Measurements from ENCODE around the gene SLC29A4. TPM values are rescaled to one million over a fixed set of nuclear protein-coding genes. Genes with fewer than 3 reads are reported as not detected.
"Not testable (repeated sequence)": the region's sequence is repeated elsewhere in the genome, so short reads cannot be mapped to it uniquely, and the experiment has no call there.

The SLC29A4 gene, protein sequence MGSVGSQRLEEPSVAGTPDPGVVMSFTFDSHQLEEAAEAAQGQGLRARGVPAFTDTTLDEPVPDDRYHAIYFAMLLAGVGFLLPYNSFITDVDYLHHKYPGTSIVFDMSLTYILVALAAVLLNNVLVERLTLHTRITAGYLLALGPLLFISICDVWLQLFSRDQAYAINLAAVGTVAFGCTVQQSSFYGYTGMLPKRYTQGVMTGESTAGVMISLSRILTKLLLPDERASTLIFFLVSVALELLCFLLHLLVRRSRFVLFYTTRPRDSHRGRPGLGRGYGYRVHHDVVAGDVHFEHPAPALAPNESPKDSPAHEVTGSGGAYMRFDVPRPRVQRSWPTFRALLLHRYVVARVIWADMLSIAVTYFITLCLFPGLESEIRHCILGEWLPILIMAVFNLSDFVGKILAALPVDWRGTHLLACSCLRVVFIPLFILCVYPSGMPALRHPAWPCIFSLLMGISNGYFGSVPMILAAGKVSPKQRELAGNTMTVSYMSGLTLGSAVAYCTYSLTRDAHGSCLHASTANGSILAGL
- polyA plus RNA-seq = 10 to 100 TPM in 2 of 3 donors, 1 to 10 TPM in 1; 8.0 to 39.1 (median 13.3) TPM

DNA sequence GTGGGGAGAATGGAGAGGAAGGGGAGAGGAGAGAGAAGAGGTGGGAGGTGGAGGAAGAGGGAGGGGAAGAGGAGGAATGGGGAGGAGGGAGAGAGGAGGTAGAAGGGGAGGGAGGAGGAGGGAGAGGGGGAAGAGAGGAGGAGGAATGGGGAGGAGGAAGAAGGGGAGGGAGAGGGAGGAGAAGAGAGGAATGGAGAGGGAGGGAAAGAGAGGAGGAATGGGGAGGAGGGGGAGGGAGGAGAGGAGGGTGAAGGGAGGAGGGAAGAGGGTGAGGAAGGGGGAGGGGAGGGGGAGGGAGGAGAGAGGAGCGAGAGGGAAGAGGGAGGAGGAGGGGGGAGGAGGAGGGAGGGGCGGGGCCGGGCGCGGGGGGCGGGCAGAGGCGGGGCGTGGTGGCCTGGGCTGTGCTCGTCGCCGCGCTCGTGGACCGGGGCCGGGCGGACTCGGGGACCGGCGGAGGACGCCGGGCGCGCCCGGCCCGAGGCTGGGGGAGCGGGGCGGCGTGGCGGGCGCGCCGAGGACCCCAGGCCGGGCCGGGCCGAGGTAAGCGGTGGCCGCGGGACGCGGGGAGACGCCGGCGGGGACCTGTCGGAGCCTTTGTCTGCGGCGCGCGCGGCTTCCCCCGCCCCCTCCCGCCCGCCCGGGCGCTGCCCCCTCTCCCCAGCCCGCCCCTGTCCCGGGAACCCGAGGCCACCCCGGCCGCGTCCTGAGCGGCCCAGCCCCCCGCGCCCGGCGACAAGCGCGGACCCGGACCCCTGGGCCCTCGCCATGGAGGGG is at the start of gene SLC29A4:
TSS of gene SLC29A4 (plus strand) at position 401 of the 774 bp plus-strand sequence. CDS start 4,874 bp downstream, outside the sequence.
- WGBS, 3 donors = 0 to 1% methylated on average over 6 to 62 of the region's 69 CpGs; no CpG with 5 or more reads in 1 of the 3 donors
- no peak within 1 kb of the TSS for H3K27ac ChIP-seq (ENCODE audit: low read depth, low read length)

DNA sequence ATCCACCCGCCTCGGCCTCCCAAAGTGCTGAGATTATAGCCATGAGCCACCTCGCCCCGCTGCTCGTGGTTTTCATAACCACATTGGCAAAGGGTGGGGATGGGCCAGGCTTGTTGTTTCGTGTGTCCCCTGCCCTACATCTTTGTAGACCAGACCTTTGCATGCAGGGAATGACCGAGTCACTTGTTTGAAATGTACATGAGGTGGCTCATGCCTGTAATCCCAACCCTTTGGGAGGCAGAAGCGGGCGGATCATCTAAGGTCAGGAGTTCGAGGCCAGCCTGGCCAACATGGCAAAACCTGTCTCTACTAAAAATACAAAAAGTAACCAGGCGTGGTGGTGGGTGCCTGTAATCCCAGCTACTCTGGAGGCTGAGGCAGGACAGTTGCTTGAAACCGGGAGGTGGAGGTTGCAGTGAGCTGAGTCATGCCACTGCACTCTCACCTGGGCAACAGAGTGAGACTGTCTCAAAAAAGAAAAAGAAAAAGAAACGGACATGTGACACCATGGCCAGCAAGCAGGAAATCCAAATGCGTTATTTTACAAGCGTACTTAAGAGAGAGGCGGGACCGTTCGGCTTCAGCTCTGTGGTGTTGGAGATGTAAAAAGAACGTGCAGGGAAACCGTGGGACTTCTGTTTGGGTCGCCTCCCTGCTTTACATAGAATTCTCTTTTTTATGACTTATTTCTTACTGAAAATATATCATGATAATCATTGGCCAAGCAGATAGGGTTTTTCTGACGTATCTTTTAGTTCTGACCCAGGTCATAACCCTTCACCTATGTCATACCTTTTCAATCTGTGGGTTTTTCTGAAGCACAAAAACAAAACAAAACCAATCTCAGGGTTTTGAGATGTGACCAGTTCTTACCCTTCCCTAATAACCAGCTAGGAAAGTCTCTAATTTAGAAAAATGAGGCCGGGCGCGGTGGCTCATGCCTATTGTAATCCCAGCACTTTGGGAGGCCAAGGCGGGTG is 47.6 kb upstream of the SLC29A4 start:
- H3K27ac ChIP-seq (ENCODE audit: low read depth, low read length) = no peak overlapping the region
- 68 to 79% (median 73%) methylated on average over 26 of the region's 26 CpGs for WGBS, 3 donors

DNA sequence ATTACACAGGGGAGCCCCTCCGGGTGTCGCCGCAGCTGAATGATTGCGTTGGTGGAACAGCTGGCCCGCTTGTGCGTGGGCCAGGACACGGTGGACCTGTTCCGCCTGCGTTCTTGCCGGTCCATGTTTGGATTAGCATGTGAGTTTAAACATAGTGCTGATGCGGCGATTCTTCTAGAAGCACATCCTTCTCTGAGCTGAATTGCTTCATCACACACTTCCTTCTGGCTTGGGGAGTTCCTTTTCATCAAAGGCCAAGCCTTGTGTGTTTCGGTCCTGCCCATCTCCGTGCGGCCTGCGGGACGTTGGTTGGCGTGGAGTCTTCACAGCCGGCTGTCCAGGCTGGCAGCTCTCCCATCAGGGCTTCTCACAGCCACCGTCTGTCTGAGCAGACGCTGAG is 45.5 kb upstream of the SLC29A4 start:
- no peak overlapping the region for H3K27ac ChIP-seq (ENCODE audit: low read depth, low read length)
- 15 to 59% (median 24%) methylated on average over 21 of the region's 21 CpGs for WGBS, 3 donors

DNA sequence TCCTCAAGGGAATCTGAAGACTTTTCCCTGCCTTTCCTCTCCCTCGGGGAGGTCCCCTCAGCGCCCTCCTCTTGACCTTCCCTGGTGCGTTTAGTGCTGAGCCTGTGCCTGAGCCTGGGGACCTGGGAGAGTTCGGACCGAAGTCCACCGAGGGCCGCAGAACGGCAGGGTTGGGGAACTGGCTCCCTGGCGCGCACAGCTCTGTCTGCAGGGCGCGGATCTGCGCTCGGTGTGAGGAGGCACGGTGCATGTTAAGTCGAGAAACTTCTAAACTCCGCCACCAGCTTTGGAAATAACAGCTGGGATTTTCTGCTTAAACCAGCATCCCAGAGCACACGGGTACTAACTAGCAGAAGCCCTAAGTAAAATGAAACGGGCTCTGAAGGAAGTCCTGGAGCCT is 44.2 kb upstream of the SLC29A4 start:
- no peak overlapping the region for H3K27ac ChIP-seq (ENCODE audit: low read depth, low read length)
- 68 to 81% (median 71%) methylated on average over 19 of the region's 19 CpGs for WGBS, 3 donors

DNA sequence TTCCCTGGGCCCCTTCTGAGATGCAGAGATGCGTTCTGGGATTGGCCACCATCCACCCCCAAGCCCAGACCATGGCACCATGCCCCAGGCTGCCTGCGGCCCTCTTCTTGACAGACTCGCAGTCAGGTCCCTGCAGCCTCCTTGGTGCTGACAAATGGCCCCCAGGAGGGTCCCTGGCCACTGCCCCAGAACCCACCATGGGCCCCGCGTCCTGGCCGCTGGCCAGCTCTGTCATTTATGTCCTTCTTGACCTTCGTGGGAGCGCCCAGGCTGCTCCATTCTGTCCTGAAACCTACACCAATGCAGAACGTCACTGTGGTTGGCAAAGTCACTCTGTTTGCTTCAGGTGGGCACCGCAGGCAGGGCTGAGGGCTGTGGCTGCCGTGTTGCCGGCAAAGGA is 39.5 kb upstream of the SLC29A4 start:
- 80 to 86% (median 86%) methylated on average over 12 of the region's 12 CpGs for WGBS, 3 donors

DNA sequence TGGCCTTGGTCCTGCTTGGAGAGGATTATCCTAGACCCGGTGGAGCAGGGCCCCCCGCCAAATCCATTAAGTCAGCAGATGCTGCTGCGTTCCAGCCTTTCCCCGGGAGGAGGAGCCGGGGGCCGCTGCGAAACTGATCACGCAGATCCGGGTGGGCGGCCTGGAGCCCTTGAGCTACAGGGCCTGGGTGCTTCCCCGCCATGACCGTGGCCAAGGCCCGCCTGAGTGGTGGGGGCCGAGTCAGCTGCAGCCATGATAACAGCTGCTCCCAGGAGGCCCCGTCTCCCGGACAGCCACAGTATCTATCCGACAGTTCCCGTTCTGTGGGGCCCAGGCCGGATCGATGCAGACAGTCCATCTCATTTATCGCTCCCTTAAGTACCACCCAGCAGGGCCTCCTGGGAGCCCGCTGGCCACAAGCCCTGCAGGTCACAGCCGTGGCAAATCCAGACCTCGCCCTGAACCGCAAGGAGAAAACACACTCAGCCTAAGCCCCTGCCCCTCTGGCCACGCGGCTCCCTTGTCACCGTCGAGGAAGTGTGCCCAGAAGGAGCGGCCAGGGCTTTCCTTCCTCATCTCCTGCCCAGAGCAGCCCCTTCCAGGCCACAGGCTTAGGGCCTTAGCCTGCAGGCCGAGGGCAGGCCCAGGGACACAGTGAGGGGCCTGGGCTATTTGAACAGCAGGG is 34.4 kb upstream of the SLC29A4 start:
- WGBS, 3 donors = 43 to 55% (median 52%) methylated on average over 31 of the region's 31 CpGs
- no peak overlapping the region for H3K27ac ChIP-seq (ENCODE audit: low read depth, low read length)

More for the DNA sequence above, 39.5 kb upstream of the SLC29A4 start:
- no peak overlapping the region for H3K27ac ChIP-seq (ENCODE audit: low read depth, low read length)

DNA sequence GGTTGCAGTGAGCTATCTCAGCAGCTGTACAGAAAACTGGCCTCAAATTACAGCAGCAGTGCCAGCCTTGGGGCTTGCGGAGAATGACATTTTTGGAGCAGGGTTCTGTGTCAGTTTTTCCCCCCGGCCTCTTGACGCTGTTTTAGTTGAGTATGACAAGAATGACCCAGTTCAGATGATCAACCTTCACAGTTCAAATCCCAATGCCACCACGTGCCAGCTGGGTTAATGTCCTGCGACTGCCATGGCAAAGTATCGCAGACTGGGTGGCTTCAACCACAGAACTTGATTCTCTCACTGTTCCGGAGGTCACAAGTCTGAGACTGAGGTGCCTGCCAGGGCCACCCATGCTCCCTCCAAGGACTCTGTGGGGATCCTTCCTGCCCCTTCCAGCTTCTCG is 32.0 kb upstream of the SLC29A4 start:
- not testable (repeated sequence) for H3K27ac ChIP-seq (ENCODE audit: low read depth, low read length)
- WGBS, 3 donors = 79 to 91% (median 91%) methylated on average over 8 of the region's 8 CpGs

DNA sequence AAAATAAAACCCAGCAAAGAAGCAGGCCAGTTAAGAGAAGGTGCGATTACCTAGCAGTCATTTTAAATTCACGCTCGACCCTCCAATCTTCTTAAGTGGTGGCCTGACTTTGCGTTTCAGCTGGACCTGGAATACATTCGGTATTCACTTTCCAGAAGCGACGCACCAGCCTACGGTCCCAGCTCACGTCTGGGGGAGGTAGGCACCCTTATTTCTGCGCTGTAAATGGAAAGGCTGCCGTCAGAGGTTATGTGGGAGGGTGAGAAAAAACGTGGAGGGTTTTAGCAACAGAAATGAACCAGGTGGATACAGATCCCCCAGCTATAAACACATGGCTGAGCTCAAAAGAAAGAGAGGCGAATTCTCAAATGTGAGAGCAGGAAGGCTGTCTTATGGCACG is 29.2 kb upstream of the SLC29A4 start:
- H3K27ac ChIP-seq (ENCODE audit: low read depth, low read length) = not testable (repeated sequence)
- 70 to 76% (median 74%) methylated on average over 14 of the region's 14 CpGs for WGBS, 3 donors

DNA sequence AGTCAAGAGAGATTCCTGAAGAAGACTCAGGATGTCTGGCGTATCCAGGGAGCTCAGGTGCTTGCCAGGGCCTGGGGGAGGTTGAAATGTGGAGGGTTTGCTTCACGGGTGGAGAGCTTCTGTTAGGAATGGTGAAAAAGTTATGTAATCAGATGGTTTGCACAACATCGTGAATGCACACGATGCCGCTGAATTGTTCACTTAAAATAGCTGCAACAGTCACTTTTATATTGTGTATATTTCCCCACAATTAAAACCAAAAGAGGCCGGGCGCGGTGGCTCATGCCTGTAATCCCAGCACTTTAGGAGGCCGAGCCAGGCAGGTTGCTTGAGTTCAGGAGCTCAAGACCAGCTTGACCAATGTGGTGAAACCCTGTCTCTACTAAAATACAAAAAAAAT is 28.4 kb upstream of the SLC29A4 start:
- H3K27ac ChIP-seq (ENCODE audit: low read depth, low read length) = not testable (repeated sequence)
- WGBS, 3 donors = 48 to 87% (median 59%) methylated on average over 9 of the region's 9 CpGs

DNA sequence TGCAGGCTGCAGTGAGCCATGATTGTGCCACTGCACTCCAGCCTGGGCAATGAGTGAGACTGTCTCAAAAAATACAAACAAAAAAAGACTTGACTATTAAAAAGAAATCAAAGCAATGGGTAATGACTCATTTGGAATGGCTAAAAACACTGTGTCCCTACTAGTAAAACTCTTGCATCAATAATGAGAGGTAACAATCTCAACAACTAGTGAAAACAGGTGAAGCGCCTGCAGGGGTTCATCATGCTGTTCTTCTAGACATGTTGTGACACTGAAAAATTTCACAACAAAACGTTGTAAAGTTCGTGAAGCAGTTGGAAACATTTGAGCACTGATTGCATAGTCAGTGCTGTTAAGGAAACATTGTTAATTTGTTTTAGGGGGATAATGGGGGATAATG is 26.9 kb upstream of the SLC29A4 start:
- no peak overlapping the region for H3K27ac ChIP-seq (ENCODE audit: low read depth, low read length)
- 52 to 69% (median 56%) methylated on average over 3 of the region's 3 CpGs for whole genome bisulfite sequencing, 3 donors

DNA sequence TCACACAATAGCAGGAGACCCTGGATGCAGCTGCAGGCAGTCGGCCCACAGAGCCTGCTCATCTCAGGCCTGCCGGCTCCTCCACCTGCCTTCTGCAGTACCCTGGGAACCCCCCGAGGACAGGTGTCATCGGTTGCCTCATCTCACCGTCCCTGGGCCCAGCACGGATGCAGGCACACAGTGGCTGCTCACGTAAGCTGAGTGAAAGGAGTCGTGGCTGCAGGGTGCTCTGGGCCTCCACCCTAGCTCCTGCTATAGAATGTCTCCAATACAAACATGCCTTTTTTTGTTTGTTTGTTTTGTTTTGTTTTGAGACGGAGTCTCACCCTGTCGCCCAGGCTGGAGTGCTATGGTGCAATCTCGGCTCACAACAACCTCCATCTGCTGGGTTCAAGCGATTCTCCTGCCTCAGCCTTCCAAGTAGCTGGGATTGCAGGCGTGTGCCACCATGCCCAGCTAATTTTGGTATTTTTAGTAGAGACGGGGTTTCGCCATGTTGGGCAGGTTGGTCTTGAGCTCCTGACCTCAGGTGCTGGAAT is 22.1 kb upstream of the SLC29A4 start:
- not testable (repeated sequence) for H3K27ac ChIP-seq (ENCODE audit: low read depth, low read length)
- WGBS, 3 donors = 91 to 93% (median 91%) methylated on average over 15 of the region's 15 CpGs

DNA sequence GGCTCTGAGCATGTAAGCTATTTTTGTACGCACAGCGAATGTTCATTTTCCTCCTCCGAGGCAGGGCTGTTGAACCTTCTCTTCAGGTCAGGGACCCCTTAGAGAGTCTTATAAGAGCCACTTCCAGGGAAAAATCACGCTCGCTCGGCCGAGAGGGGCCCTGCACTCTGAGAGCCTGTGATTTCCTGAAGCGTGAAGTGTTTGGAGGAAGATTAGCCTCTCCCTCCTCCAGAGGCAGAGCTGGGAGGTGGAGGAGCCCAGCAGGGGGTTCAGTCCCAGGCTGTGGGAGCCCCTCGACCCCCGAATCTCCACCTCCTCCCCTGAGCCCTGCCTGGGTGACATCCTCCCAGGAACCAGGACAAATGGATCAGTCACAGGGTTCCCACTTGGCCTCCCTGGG is 19.7 kb upstream of the SLC29A4 start:
- H3K27ac ChIP-seq (ENCODE audit: low read depth, low read length) = not testable (repeated sequence)
- 58 to 73% (median 60%) methylated on average over 8 to 10 of the region's 10 CpGs for WGBS, 3 donors

DNA sequence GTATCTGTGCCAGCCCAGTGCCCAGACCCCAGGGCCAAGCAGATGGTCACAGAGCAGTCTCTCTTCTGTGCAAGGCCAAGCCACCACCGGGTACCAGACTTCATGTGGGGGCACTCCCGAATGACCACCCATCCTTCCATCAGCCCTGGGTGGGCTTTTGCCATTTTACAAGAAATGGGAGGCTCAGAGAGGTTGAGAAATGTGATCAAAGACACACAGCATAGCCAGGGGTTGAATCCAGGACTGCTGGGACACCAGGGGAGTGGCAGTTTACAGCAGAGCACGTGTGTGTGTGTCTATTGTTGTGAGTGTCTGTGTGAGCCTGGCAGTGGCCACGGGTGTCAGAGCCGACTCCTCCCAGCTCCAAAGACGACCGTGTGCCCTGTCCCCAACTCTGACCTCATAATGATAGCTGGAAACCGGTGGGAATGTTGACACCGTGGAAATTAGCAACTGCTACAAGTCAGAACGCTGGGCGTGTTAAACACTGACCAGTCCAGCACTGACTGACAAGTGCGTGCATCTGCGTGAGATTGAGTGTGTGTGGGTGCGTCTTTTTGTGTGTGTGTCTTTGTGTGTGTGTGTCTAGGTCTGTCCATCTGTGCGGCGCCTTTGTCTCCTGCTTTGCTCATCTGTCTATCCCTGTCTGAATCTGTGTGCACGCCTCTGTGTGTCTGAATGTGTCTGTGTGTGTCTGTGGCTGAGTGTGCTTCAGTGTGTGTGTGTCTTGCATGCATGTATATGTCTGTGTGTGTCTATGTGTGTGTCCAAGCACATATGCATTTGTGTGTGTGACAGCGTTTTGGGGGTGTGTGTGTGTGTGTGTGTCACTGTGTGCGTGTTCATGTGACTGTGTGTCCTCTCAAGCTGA is 17.2 kb upstream of the SLC29A4 start:
- 54 to 70% (median 60%) methylated on average over 19 of the region's 19 CpGs for WGBS, 3 donors
- H3K27ac ChIP-seq (ENCODE audit: low read depth, low read length) = no peak overlapping the region

DNA sequence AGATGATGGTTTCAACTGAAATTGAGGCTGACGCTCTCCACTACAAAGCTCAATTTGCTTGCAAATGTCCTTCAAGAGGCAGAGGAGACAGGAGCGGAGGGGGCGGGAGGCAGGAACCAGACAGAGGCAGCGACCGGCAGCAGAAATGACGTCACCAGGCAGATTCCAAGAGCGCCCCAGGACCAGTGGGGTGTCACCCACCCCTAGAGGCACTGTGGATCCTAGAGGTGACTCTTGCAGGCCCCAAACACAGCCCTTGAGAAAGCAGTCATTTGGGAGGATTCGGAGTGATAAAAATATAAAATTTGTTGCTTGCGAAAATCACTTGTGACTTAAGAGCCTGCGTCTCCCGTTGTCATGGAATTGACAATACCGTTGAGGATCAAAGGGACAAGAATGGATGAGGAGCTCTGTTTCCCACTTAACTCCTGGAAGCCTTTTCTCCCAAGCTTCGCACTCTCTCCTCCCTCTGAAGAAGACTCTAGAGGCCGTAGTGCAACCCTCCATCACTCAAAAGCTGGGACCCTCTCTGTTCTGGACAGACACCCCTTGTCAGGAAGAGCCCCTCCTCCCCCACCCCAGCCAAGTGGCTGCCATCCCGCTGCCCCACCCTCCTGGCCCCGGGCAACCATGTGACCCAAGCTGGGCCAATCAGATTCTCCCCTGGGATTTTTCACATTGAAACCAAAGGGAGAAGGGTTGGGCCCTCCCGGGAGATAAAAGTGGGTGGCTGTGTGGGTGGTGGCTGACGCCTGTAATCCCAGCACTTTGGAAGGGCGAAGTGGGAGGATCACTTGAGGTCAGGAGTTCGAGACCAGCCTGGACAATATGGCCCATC is 16.3 kb upstream of the SLC29A4 start:
- no peak overlapping the region for H3K27ac ChIP-seq (ENCODE audit: low read depth, low read length)
- 61 to 72% (median 64%) methylated on average over 20 of the region's 20 CpGs for WGBS, 3 donors

DNA sequence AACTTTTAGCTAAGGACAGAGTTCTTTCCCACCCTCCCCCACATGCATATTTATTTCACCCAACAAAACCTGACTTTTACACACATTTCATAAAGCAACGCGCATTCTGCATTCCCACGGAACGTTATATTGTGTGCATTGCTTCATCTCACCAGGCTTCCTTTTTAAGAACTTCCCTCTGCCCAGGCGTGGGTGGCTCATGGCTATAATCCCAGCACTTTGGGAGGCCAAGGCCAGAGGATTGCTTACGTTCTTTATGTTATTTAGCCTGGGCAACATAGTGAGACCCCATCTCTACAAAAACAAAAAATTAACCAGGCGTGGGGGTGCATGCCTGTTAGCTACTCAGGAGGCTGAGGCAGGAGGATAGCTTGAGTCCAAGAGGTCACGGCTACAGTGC is 14.9 kb upstream of the SLC29A4 start:
- not testable (repeated sequence) for H3K27ac ChIP-seq (ENCODE audit: low read depth, low read length)
- 61 to 87% (median 69%) methylated on average over 8 of the region's 8 CpGs for WGBS, 3 donors
